Measurements from ENCODE around the gene ABCB8.

The ABCB8 gene

GRCh38 chr7:150992833-150993302 lies 35.4 kb upstream of the ABCB8 start:
- TF ChIP-seq GATA1 (IDR thresholded peaks at IDR 0.05; ENCODE audit: low read depth, low read length) (no peak), POLR2A (IDR thresholded peaks at IDR 0.05; ENCODE audit: low read length) (no peak)

DNA sequence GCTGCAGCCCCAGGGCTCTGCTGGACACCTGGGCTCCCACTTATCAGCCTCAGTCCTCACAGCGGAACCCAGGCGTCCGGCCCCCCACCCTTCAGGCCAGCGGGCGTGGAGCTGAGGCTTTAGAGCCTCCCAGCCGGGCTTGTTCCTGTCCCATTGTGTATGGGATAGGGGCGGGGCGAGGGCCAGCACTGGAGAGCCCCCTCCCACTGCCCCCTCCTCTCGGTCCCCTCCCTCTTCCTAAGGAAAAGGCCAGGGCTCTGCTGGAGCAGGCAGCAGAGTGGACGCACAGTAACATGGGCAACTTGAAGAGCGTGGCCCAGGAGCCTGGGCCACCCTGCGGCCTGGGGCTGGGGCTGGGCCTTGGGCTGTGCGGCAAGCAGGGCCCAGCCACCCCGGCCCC lies 34.7 kb upstream of the ABCB8 start:
- no peak for DNase-seq

More at GRCh38 chr7:150992833-150993302, 35.4 kb upstream of the ABCB8 start:
- DNase-seq = peak; percentile 37 to 51

DNA sequence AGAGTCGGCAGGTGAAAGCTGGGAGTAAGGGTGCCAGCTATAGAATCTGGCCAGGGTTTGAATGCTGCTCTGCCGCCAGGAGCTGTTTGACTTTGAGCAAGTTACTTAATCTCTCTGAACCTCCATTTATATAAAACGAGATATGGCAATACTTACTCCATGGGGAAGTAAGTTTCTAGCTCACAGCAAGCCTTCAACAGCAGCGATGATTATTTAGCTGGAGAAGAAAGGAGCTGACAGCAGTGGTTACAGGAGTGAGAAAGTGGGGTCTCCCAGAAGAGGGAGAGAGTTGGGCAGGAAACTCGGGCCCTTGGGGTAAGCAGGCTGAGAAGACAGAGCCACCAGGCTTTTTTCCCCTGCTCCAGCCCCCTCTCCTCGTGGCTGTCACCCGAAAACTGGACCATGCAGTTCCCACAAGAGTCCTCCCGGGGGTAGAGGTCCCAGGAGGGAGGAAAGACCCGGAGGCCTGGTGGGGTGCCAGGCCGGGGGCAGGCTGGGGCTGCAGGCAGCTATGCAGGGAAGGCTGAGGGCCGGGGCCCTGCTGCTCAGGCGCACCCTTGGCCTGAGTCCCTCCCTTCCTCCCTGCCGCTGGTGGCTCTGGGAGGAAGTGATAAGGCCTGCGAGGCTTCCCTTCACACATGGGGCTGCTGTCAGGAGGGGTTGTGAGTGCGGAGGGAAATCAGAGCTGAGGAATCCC lies 34.0 kb upstream of the ABCB8 start:
- no peak for TF ChIP-seq POLR2A (IDR thresholded peaks at IDR 0.05; ENCODE audit: low read length)
- no peak for TF ChIP-seq GATA1 (IDR thresholded peaks at IDR 0.05; ENCODE audit: low read depth, low read length)
- DNase-seq = peak; percentile 87 to 91

More for the DNA sequence above, 34.7 kb upstream of the ABCB8 start:
- TF ChIP-seq POLR2A (IDR thresholded peaks at IDR 0.05; ENCODE audit: low read length) = no peak
- no peak for TF ChIP-seq GATA1 (IDR thresholded peaks at IDR 0.05; ENCODE audit: low read depth, low read length)

GRCh38 chr7:150994838-150995510 lies 33.3 kb upstream of the ABCB8 start:
- TF ChIP-seq GATA1 (IDR thresholded peaks at IDR 0.05; ENCODE audit: low read depth, low read length) (no peak), POLR2A (IDR thresholded peaks at IDR 0.05; ENCODE audit: low read length) (no peak)
- DNase-seq = no peak

DNA sequence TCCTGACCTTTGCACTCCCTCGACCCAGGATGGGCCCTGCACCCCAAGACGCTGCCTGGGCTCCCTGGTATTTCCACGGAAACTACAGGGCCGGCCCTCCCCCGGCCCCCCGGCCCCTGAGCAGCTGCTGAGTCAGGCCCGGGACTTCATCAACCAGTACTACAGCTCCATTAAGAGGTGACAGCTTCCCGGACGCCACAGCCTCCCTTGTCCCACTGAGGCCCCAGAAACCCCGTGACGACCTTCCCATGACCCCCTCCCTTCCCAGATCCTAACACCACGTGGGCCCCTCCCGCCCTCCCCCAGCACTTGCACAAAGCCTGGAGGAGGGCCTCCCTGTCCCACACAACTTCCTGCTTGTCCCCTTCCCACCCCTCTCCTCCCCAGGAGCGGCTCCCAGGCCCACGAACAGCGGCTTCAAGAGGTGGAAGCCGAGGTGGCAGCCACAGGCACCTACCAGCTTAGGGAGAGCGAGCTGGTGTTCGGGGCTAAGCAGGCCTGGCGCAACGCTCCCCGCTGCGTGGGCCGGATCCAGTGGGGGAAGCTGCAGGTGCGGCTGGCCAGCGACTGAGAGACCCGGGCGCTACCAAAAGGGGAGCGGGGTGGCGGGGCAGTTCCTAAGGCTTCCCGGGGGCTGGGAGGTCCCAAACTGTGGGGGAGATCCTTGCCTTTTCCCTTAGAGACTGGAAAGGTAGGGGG lies 31.7 kb upstream of the ABCB8 start:
- TF ChIP-seq GATA1 (IDR thresholded peaks at IDR 0.05; ENCODE audit: low read depth, low read length) = no peak
- TF ChIP-seq POLR2A (IDR thresholded peaks at IDR 0.05; ENCODE audit: low read length) = no peak
- DNase-seq = no peak

- no peak for TF ChIP-seq POLR2A (IDR thresholded peaks at IDR 0.05; ENCODE audit: low read length)
- no peak for TF ChIP-seq GATA1 (IDR thresholded peaks at IDR 0.05; ENCODE audit: low read depth, low read length)
Observed at GRCh38 chr7:150997075-150997511, 31.2 kb upstream of the ABCB8 start.

GRCh38 chr7:150997817-150998216 lies 30.4 kb upstream of the ABCB8 start:
- no peak for DNase-seq
- TF ChIP-seq POLR2A (IDR thresholded peaks at IDR 0.05; ENCODE audit: low read length) = no peak
- no peak for TF ChIP-seq GATA1 (IDR thresholded peaks at IDR 0.05; ENCODE audit: low read depth, low read length)

More at GRCh38 chr7:150997075-150997511, 31.2 kb upstream of the ABCB8 start:
- DNase-seq = no peak

GRCh38 chr7:150998341-150998740 lies 29.9 kb upstream of the ABCB8 start:
- DNase-seq = no peak

DNA sequence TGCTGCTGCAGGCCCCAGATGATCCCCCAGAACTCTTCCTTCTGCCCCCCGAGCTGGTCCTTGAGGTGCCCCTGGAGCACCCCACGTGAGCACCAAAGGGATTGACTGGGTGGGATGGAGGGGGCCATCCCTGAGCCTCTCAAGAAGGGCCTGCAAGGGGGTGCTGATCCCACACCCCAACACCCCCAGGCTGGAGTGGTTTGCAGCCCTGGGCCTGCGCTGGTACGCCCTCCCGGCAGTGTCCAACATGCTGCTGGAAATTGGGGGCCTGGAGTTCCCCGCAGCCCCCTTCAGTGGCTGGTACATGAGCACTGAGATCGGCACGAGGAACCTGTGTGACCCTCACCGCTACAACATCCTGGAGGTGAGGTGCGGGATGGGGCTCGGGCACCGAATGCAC lies 29.2 kb upstream of the ABCB8 start:
- no peak for DNase-seq
- TF ChIP-seq POLR2A (IDR thresholded peaks at IDR 0.05; ENCODE audit: low read length) (no peak), GATA1 (IDR thresholded peaks at IDR 0.05; ENCODE audit: low read depth, low read length) (no peak)

More at GRCh38 chr7:150998341-150998740, 29.9 kb upstream of the ABCB8 start:
- TF ChIP-seq GATA1 (IDR thresholded peaks at IDR 0.05; ENCODE audit: low read depth, low read length) = no peak
- no peak for TF ChIP-seq POLR2A (IDR thresholded peaks at IDR 0.05; ENCODE audit: low read length)

GRCh38 chr7:150999497-151000230 lies 28.6 kb upstream of the ABCB8 start:
- TF ChIP-seq POLR2A (IDR thresholded peaks at IDR 0.05; ENCODE audit: low read length) (no peak), GATA1 (IDR thresholded peaks at IDR 0.05; ENCODE audit: low read depth, low read length) (no peak)

DNA sequence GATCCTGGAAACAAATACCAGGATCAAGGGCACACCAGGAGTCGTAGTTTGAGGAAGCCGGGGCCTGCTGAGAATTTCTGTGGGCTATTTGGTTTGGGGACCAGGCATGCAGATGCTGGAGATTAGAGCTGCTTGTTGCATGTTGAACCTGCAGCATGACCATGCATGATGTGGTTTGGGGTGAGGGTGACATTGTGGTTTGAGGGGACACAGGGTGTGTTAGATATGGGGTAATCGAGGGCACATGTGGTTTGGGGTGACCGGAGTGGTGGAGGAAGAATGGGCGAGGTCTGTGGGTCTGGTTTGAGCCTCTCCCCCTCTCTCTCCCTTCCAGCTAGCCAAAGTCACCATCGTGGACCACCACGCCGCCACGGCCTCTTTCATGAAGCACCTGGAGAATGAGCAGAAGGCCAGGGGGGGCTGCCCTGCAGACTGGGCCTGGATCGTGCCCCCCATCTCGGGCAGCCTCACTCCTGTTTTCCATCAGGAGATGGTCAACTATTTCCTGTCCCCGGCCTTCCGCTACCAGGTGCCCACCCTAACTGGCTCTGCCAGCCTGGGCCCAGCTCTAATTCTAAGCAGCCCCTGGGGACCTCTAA lies 27.3 kb upstream of the ABCB8 start:
- DNase-seq = peak in 1 of 2 experiments; percentile 49

More at GRCh38 chr7:150999497-151000230, 28.6 kb upstream of the ABCB8 start:
- DNase-seq = no peak

GRCh38 chr7:151001546-151001945 lies 26.7 kb upstream of the ABCB8 start:
- TF ChIP-seq GATA1 (IDR thresholded peaks at IDR 0.05; ENCODE audit: low read depth, low read length) (no peak), POLR2A (IDR thresholded peaks at IDR 0.05; ENCODE audit: low read length) (no peak)
- DNase-seq = no peak

More for the DNA sequence above, 27.3 kb upstream of the ABCB8 start:
- no peak for TF ChIP-seq GATA1 (IDR thresholded peaks at IDR 0.05; ENCODE audit: low read depth, low read length)
- TF ChIP-seq POLR2A (IDR thresholded peaks at IDR 0.05; ENCODE audit: low read length) = no peak

GRCh38 chr7:151003572-151003971 lies 24.7 kb upstream of the ABCB8 start:
- TF ChIP-seq POLR2A (IDR thresholded peaks at IDR 0.05; ENCODE audit: low read length) (no peak), GATA1 (IDR thresholded peaks at IDR 0.05; ENCODE audit: low read depth, low read length) (no peak)
- DNase-seq = no peak
